GF-D8 (cell line): ENCODE measurements around the gene GPSM1.
"Not testable (repeated sequence)": the region's sequence is repeated elsewhere in the genome, so short reads cannot be mapped to it uniquely, and the experiment has no call there.

Experiments
- DNase-seq: peaks from one replicate; lab custom pipeline; 2025; lab: John Stamatoyannopoulos, UW

The GPSM1 gene

DNA sequence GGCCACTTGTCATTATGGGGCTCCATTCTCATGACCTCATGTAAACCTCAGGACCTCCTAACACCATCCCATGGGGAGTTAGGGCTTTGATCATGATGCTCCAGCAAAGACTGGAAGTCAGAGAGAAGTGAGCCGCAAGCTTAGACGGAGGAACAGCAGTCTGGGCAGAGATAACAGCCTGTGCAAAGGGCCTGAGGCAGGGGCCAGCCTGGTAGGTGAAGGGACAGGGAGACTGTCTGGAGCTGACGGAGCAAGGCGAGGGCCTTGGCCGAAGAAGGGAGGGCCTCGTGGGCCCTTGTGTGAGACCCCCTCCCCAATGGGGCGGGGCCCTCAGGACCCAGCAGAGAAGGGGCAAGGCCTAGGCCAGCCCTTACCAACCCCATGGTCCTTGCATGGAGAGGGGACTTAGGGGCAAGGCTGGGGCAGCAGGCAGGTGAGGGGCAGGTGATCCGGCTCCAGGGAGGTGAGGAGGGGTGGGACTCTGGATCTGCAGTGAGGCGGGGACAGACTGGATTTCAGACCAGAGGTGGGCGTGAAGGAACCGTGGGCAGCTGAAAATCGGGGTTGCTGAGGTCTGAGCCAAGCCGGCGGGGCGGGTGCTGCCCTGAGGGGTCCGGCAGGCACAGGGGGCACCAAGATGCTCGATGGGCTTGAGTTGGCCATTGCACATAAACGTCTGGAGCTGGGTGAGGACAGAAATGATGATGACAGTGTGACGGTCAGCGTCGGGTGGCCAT is 17.4 kb downstream of the GPSM1 start:
- no peak for DNase-seq

- no peak for DNase-seq
Observed at GRCh38 chr9:136345281-136346156, 18.2 kb downstream of the GPSM1 start.

- no peak for DNase-seq
Observed at GRCh38 chr9:136346157-136346481, 18.8 kb downstream of the GPSM1 start.

DNA sequence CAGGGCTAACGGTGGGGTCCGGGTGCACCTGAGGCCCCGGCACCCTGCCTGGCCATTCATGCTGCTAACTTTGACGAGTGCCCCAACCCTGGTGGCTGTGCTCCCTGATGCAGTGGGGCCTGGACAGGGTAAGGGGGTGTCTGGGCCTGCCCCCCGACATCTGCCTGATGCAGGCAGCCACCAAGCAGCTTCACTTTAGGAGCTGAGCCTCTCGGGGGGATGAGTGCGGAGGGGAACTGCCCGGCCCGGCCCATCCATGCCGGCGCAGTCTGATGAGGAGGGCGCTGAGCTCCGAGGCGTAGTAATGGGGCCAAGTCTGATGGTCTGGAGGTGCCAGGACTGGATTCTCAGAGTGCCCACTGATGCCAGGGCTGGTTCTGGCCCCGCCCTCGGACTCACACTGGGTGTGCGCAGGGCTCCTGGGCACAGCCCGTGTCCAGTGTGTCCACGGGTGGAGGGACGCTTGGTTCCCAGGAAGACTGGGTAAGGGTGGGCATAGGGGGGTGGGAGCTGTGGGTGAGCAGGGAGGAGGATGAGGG is 19.7 kb downstream of the GPSM1 start:
- DNase-seq = no peak

GRCh38 chr9:136347472-136348256 is 20.3 kb downstream of the GPSM1 start:
- no peak for DNase-seq

GRCh38 chr9:136348691-136349090 is 21.4 kb downstream of the GPSM1 start:
- no peak for DNase-seq

- no peak for DNase-seq
Observed at GRCh38 chr9:136349546-136349945, 22.2 kb downstream of the GPSM1 start.

- no peak for DNase-seq
Observed at GRCh38 chr9:136351252-136351800, 24.0 kb downstream of the GPSM1 start.

- not testable (repeated sequence) for DNase-seq
Observed at GRCh38 chr9:136351868-136352267, 24.5 kb downstream of the GPSM1 start.

- no peak for DNase-seq
Observed at GRCh38 chr9:136352682-136353081, 25.3 kb downstream of the GPSM1 start.

DNA sequence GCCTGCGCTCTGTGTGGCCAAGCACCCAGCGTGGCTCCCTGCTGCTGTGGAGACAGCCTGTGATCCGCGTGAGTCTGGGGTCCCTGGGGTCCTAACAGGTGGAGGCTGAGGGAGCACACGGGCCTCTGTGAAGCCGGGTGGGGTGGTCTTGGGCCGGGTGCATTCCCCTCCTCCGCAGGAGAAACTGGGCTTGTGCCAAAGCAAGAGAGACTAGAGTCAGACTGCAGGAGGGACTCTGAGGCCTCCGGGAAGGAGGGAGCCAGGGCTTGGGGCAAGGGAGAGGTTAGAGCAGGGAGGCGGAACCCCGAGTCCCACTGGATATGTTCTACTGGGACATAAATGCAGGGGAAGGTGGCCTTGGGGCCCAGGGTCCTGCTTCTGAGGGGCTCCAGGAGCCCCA is 25.7 kb downstream of the GPSM1 start:
- DNase-seq = no peak

DNA sequence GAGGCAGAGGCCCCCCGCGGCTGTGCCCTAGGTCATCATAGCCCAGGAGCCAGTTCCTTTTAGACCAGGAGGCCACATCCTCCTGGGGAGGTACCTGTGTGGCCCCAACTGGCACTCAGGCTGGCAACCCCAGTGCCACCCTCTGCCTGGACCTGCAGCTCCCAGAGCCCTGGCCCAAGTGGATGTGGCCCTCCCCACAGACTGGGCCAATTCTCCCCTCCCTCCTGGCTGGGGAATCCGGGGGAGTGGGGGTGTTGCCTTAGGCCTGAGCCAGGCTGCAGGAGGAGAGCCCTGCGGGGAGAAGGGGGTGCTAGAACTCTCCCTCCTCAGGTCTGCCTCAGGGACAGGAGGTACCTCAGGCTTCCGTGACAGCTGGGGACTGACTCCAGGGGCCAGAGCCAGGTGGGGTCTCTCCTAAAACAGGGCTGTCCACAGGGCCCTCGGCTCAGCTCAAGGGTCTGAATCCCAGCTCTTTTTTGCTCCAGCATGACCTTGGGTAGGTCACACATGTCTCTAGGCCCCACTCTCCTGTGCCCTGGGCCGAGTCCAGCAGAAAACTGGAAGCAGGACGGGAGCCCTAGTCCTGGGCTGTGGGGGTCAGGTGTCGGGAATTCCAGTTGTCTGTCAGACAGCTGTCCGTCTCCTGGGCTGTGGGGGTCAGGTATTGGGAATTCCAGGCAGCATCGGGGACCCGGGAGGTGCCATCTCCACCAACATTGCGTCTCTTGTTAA is 26.6 kb downstream of the GPSM1 start:
- DNase-seq = no peak

GRCh38 chr9:136354592-136355085 is 27.3 kb downstream of the GPSM1 start:
- no peak for DNase-seq

GRCh38 chr9:136355616-136356557 is 28.5 kb downstream of the GPSM1 start:
- no peak for DNase-seq

- DNase-seq = no peak
Observed at GRCh38 chr9:136357202-136357725, 29.9 kb downstream of the GPSM1 start.

- no peak for DNase-seq
Observed at GRCh38 chr9:136358016-136358415, 30.7 kb downstream of the GPSM1 start.

DNA sequence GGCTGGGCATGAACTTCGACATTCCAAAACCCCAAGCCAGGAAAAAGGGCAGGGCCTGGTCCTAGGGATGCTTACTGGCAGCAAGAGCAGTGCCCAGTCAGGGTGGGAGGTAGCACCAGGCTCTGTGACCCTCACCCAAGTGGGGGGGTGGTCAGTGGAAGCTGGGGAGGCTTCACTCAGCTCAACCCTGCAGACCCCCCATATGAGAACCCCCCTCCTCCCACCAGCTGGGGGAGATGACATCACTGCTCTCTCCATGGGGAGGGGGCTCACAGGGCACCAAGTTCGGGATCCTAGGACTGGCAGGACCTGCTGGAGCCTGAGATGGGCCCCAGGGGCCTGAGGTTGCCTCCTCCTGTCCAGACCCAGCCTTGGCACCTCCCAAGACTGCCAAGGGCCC is 31.5 kb downstream of the GPSM1 start:
- DNase-seq = no peak

DNA sequence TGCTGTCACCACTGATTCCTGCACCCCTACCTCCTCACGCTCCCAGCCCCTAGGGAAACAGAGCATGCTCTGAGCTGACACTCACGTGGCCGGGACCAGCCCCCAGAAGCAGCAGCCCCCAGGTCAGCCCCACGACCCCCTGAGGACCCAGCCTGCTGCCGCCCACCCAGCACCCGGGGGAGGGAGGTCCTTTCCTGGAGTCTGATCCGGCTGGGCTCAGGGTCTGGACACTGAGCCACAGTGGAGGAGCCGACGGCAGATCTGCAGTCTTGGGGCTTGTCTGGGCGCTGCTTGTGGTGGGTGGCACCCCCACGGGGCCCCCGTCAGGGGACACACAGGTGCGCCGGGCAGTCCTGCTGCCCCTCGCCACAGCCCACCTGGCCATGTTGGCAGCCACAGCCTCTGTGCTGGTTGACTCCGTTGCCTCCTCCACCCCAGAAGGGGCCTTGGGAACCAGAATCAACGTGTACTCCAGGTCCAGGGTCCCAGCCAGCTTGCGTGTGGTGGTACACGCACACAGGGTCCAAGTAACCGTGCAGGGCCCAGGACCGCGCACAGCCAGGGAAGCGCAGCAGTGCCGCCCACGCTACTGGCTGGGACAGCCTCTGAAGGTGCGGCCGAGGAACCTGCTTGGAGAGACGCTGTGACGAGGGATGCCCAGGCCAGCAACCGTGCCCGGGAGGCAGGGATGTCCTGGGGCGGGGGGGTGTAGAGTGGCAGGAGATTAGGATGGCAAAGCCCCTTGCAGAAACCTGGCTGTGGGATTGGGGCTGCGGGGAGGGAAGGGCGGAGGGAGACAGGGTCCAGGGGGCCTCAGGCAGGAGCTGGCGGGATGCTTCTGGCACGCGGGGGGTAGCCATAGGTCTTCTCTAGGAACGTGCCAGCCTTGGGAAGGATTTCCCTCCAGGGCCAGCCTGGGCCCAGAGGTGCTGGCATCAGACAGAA is 32.7 kb downstream of the GPSM1 start:
- DNase-seq = no peak
